GM12878 (cell line): ENCODE data around the gene ERCC1. TPM values are rescaled to one million over a fixed set of nuclear protein-coding genes. Genes with fewer than 3 reads are reported as not detected.

ENCODE experiments used
- BMI1 ChIP-seq: fragments of 450-650 bp; IDR thresholded peaks from 2 replicates; pipeline ENCODE4 v1.6.1; 2016; ENCODE audit warnings: mild to moderate bottlenecking, moderate library complexity, borderline replicate concordance
- CBX5 ChIP-seq: sonication (generic); IDR thresholded peaks from 2 replicates; pipeline ENCODE4 v1.6.1; 2016; ENCODE audit warnings: low read depth, moderate library complexity, mild to moderate bottlenecking, inconsistent platforms
- CHD1 ChIP-seq: IDR thresholded peaks from 2 replicates; pipeline ENCODE4 v1.6.1; 2012; ENCODE audit warnings: low read depth, low read length, improper control_type of control experiment
- DPF2 ChIP-seq: fragments of 450-650 bp; IDR thresholded peaks from 2 replicates; pipeline ENCODE4 v1.6.1; 2017; ENCODE audit warnings: mild to moderate bottlenecking
- GATAD2B ChIP-seq: fragments of 450-650 bp; conservative IDR thresholded peaks from 2 replicates; pipeline ENCODE4 v1.6.1; 2017; ENCODE audit warnings: low read depth, mild to moderate bottlenecking, moderate library complexity
- JUND ChIP-seq: IDR thresholded peaks from 2 replicates; pipeline ENCODE4 v1.6.1; 2012; ENCODE audit warnings: low read depth, mild to moderate bottlenecking, low read length, improper control_type of control experiment, moderate library complexity
- PML ChIP-seq: IDR thresholded peaks from 2 replicates; pipeline ENCODE4 v1.6.1; 2012; ENCODE audit warnings: low read length, inconsistent platforms
- POU2F2 ChIP-seq: IDR thresholded peaks from 3 replicates; pipeline ENCODE4 v1.6.1; 2011; ENCODE audit warnings: low read depth, mild to moderate bottlenecking, low read length, borderline replicate concordance
- TCF3 ChIP-seq: IDR thresholded peaks from 2 replicates; pipeline ENCODE4 v1.6.1; 2012; ENCODE audit warnings: low read depth, mild to moderate bottlenecking, low read length, borderline replicate concordance; ENCODE audit not compliant: insufficient read depth
- YY1 ChIP-seq: IDR thresholded peaks from 2 replicates; pipeline ENCODE4 v1.6.1; 2011; ENCODE audit warnings: low read depth, mild to moderate bottlenecking, low read length
- ZNF622 ChIP-seq: fragments of 450-650 bp; IDR thresholded peaks from 2 replicates; pipeline ENCODE4 v1.6.1; 2017; ENCODE audit warnings: mild to moderate bottlenecking, inconsistent platforms
- polyA plus RNA-seq, 11 experiments: library from polyadenylated mRNA; depleted of rRNA in 4 of 11; unstranded in 6 of 11; stranded (reverse) in 5 of 11; fragments of >200 nt; fragmentation: Nextera tagmentation in 4 of 11; fragmentation: Illumina TruSeq in 1 of 11; extraction: Ambion mirVana in 4 of 11; extraction: Trizol in 1 of 11; gene quantifications; 1 replicate in 1 of 11; 2 replicates in 10 of 11; pipeline versions ENCODE4 v1.2.1 to v1.2.3, GENCODE V29; 2011 to 2016; ENCODE audit warnings: inconsistent platforms in 2 of 11, missing spikeins in 2 of 11, low read depth in 1 of 11
- total RNA-seq, 4 experiments: library from RNA; depleted of rRNA in 3 of 4; stranded (reverse); fragments of >200 nt in 3 of 4; fragmentation: Illumina TruSeq in 1 of 4; extraction: Trizol in 1 of 4; gene quantifications; 2 replicates each; pipeline versions ENCODE4 v1.2.1 to v1.2.3, GENCODE V29; 2013 to 2021
- TF ChIP-seq, protein P1 (sequence below): fragments of 450-650 bp; IDR thresholded peaks from 2 replicates; pipeline ENCODE4 v1.6.1; 2017; ENCODE audit warnings: low read depth, mild to moderate bottlenecking, moderate library complexity
- TF ChIP-seq, protein P2 (sequence below): fragments of 450-650 bp; IDR thresholded peaks from 2 replicates; pipeline ENCODE4 v1.6.1; 2016; ENCODE audit warnings: mild to moderate bottlenecking
- TF ChIP-seq, protein P3 (sequence below): fragments of 450-650 bp; formaldehyde crosslinking; IDR thresholded peaks from 2 replicates; pipeline ENCODE4 v1.5.0; 2022; ENCODE audit warnings: mild to moderate bottlenecking, missing genetic modification characterization
- TF ChIP-seq, protein P4 (sequence below): IDR thresholded peaks from 2 replicates; pipeline ENCODE4 v1.6.1; 2012; ENCODE audit warnings: low read length, inconsistent platforms
- TF ChIP-seq, protein P5 (sequence below): fragments of 450-650 bp; conservative IDR thresholded peaks from 2 replicates; pipeline ENCODE4 v1.6.1; 2017; ENCODE audit warnings: mild to moderate bottlenecking, moderate library complexity
- TF ChIP-seq, protein P6 (sequence below): fragments of 450-650 bp; IDR thresholded peaks from 2 replicates; pipeline ENCODE4 v1.6.1; 2017; ENCODE audit warnings: antibody characterized with exemption, mild to moderate bottlenecking, moderate library complexity

The ERCC1 gene
- total and polyA plus RNA-seq, 10 of the 15 experiments (the other 5 are each of a cell fraction or from before 2014, with no cell fraction given): 14.7 to 104 (median 61.1) TPM

DNA sequence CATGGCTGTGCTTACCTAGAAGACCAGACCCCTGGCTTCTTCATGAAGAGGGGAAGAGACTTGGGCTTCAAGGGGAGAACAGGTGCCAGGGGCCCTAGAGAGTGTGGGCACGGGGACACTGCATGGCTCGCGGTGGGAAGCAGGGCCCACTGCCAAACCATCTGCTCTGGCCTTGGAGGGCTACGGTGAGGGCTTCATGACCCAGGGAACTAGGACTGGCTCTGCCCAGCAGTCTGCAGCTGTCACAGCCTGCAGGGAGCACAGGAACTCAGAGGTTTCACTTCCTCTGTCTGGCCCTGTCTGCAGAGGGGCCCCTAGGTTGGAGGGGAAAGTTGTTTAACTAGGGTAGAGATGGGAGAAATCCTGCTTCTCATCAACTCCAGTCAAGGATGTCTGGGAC lies 4.3 kb downstream of the ERCC1 start (continued):
- TF ChIP-seq BMI1 (no peak), CHD1 (no peak), DPF2 (peak; percentile 97), POU2F2 (0 out of 3 replicates have a peak, but pooled peaks have one; percentile 58), TCF3 (peak; percentile 99), GATAD2B (peak; percentile 66), YY1 (no peak), ZNF622 (no peak), JUND (no peak), CBX5 (no peak), PML (no peak)
- TF ChIP-seq, protein P1, sequence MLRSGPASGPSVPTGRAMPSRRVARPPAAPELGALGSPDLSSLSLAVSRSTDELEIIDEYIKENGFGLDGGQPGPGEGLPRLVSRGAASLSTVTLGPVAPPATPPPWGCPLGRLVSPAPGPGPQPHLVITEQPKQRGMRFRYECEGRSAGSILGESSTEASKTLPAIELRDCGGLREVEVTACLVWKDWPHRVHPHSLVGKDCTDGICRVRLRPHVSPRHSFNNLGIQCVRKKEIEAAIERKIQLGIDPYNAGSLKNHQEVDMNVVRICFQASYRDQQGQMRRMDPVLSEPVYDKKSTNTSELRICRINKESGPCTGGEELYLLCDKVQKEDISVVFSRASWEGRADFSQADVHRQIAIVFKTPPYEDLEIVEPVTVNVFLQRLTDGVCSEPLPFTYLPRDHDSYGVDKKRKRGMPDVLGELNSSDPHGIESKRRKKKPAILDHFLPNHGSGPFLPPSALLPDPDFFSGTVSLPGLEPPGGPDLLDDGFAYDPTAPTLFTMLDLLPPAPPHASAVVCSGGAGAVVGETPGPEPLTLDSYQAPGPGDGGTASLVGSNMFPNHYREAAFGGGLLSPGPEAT: peak; percentile 85
- TF ChIP-seq, protein P2, sequence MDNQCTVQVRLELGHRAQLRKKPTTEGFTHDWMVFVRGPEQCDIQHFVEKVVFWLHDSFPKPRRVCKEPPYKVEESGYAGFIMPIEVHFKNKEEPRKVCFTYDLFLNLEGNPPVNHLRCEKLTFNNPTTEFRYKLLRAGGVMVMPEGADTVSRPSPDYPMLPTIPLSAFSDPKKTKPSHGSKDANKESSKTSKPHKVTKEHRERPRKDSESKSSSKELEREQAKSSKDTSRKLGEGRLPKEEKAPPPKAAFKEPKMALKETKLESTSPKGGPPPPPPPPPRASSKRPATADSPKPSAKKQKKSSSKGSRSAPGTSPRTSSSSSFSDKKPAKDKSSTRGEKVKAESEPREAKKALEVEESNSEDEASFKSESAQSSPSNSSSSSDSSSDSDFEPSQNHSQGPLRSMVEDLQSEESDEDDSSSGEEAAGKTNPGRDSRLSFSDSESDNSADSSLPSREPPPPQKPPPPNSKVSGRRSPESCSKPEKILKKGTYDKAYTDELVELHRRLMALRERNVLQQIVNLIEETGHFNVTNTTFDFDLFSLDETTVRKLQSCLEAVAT: no peak
- TF ChIP-seq, protein P3, sequence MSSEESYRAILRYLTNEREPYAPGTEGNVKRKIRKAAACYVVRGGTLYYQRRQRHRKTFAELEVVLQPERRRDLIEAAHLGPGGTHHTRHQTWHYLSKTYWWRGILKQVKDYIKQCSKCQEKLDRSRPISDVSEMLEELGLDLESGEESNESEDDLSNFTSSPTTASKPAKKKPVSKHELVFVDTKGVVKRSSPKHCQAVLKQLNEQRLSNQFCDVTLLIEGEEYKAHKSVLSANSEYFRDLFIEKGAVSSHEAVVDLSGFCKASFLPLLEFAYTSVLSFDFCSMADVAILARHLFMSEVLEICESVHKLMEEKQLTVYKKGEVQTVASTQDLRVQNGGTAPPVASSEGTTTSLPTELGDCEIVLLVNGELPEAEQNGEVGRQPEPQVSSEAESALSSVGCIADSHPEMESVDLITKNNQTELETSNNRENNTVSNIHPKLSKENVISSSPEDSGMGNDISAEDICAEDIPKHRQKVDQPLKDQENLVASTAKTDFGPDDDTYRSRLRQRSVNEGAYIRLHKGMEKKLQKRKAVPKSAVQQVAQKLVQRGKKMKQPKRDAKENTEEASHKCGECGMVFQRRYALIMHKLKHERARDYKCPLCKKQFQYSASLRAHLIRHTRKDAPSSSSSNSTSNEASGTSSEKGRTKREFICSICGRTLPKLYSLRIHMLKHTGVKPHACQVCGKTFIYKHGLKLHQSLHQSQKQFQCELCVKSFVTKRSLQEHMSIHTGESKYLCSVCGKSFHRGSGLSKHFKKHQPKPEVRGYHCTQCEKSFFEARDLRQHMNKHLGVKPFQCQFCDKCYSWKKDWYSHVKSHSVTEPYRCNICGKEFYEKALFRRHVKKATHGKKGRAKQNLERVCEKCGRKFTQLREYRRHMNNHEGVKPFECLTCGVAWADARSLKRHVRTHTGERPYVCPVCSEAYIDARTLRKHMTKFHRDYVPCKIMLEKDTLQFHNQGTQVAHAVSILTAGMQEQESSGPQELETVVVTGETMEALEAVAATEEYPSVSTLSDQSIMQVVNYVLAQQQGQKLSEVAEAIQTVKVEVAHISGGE (CRISPR knock-in tag): no peak
- TF ChIP-seq, protein P4, sequence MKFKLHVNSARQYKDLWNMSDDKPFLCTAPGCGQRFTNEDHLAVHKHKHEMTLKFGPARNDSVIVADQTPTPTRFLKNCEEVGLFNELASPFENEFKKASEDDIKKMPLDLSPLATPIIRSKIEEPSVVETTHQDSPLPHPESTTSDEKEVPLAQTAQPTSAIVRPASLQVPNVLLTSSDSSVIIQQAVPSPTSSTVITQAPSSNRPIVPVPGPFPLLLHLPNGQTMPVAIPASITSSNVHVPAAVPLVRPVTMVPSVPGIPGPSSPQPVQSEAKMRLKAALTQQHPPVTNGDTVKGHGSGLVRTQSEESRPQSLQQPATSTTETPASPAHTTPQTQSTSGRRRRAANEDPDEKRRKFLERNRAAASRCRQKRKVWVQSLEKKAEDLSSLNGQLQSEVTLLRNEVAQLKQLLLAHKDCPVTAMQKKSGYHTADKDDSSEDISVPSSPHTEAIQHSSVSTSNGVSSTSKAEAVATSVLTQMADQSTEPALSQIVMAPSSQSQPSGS: no peak; the same call in 1 of the 2 replicates
- TF ChIP-seq, protein P5, sequence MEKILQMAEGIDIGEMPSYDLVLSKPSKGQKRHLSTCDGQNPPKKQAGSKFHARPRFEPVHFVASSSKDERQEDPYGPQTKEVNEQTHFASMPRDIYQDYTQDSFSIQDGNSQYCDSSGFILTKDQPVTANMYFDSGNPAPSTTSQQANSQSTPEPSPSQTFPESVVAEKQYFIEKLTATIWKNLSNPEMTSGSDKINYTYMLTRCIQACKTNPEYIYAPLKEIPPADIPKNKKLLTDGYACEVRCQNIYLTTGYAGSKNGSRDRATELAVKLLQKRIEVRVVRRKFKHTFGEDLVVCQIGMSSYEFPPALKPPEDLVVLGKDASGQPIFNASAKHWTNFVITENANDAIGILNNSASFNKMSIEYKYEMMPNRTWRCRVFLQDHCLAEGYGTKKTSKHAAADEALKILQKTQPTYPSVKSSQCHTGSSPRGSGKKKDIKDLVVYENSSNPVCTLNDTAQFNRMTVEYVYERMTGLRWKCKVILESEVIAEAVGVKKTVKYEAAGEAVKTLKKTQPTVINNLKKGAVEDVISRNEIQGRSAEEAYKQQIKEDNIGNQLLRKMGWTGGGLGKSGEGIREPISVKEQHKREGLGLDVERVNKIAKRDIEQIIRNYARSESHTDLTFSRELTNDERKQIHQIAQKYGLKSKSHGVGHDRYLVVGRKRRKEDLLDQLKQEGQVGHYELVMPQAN: no peak
- TF ChIP-seq, protein P6, sequence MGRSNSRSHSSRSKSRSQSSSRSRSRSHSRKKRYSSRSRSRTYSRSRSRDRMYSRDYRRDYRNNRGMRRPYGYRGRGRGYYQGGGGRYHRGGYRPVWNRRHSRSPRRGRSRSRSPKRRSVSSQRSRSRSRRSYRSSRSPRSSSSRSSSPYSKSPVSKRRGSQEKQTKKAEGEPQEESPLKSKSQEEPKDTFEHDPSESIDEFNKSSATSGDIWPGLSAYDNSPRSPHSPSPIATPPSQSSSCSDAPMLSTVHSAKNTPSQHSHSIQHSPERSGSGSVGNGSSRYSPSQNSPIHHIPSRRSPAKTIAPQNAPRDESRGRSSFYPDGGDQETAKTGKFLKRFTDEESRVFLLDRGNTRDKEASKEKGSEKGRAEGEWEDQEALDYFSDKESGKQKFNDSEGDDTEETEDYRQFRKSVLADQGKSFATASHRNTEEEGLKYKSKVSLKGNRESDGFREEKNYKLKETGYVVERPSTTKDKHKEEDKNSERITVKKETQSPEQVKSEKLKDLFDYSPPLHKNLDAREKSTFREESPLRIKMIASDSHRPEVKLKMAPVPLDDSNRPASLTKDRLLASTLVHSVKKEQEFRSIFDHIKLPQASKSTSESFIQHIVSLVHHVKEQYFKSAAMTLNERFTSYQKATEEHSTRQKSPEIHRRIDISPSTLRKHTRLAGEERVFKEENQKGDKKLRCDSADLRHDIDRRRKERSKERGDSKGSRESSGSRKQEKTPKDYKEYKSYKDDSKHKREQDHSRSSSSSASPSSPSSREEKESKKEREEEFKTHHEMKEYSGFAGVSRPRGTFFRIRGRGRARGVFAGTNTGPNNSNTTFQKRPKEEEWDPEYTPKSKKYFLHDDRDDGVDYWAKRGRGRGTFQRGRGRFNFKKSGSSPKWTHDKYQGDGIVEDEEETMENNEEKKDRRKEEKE: no peak
